GM18505 (cell line): ENCODE results near the gene ENTR1.
"Not testable (repeated sequence)": the region's sequence is repeated elsewhere in the genome, so short reads cannot be mapped to it uniquely, and the experiment has no call there.

ENCODE experiments used
- ATAC-seq: cut with Tn5 transposase; IDR thresholded peaks from one replicate; pipeline ENCODE4 v1.9.1; 2021; ENCODE audit not compliant: unreplicated experiment
- POLR2A ChIP-seq: IDR thresholded peaks from 4 replicates; pipeline ENCODE4 v1.6.1; 2011; ENCODE audit warnings: borderline replicate concordance; ENCODE audit not compliant: insufficient read depth, insufficient read length; ENCODE audit errors: extremely low read depth

Gene ENTR1

DNA sequence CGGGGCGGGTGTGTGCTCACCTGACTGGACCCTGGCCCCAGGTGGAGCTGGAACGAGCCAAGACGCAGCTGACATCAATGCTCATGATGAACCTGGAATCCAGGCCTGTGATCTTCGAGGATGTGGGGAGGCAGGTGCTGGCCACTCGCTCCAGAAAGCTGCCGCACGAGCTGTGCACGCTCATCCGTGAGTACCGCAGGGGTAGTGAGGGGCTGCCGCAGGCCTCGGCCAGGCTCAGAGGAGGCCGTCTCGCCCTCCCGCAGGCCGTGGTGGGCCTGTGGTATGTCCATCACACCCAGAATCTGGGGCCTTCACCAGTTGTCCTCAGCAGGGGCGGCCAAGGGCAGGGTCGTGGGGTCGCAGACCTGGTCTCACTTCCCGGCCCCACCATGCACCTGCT, 11.4 kb upstream of the ENTR1 start:
- no peak for ATAC-seq

DNA sequence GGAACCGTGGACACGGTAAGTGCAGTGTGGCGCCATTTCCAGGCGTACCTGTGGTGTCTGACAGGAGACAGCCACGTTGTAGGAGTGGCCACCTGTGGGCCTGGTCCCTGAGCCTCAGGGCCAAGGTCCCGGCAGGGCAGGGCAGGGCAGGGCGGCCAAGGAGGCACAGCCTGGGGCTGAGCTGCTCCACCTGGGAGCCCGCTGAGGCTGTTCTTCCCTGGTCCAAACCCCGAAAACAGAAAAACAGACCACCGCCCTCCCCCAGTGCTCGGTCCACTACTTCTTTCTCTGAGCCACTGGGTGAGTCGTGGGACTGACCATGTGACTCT, 8.6 kb upstream of the ENTR1 start:
- ATAC-seq: no peak
- no peak for TF ChIP-seq POLR2A

More for the DNA sequence above, 11.4 kb upstream of the ENTR1 start:
- TF ChIP-seq POLR2A: no peak

DNA sequence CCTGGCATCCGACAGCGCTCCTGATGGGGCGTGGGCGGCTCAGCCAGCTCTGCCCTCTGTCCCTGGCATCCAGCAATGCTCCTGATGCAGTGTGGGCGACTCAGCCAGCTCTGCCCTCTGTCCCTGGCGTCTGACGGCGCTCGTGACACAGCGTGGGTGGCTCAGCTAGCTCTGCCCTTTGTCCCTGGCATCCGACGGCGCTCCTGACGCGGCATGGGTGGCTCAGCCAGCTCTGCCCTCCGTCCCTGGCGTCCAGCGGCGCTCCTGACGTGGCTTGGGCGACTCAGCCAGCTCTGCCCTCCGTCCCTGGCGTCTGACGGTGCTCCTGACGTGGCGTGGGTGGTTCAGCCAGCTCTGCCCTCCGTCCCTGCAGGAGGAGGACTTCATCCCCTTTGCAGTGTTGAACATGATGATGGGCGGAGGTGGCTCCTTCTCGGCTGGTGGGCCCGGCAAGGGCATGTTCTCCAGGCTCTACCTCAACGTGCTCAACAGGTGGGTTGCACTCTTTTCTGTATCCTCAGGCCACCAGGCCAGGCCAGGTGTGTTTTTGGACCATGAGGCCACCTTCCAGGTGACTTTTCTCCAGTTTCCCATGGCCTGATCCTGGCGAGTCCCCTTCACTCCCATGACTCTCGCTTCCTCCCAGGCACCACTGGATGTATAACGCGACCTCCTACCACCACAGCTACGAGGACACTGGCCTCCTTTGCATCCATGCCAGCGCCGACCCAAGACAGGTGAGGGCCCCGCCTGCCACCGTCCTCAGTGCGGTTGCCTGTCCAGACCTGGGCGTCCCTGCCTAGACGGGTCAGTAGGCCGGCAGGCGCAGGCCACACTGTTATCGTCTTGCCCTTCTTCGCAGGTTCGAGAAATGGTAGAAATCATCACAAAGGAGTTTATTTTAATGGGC, 8.0 kb upstream of the ENTR1 start:
- no peak for TF ChIP-seq POLR2A
- ATAC-seq: no peak

DNA sequence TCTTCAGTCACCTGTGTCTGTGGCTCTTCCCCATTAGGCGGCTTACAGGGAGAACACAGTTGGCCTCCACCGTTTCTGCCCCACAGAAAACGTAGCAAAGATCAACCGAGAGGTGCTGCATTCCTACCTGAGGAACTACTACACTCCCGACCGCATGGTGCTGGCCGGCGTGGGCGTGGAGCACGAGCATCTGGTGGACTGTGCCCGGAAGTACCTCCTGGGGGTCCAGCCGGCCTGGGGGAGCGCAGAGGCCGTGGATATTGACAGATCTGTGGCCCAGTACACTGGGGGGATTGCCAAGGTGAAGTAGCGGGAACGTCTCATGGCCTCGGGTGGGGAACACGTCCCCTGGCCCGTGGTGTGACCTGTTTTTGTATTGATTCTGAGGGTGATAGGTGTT, 6.5 kb upstream of the ENTR1 start:
- no peak for TF ChIP-seq POLR2A
- ATAC-seq: no peak

DNA sequence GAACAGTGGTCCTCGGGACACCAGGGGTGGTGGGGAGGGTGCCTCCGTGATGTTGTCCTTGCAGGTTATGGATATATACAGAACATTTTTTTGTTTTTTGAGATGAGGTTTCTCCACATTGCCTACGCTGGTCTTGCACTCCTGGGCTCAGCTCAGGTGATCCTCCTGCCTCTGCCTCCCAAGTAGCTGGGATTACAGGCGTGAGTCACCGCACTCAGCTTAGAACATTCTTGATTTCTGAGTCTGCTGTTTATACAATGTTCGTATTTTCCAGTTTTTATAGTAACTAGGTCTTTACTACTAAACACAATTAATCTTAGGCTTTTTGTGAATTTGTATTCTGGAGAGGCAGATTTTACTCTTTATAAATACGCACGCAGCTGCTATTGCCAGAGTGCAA, 6.0 kb upstream of the ENTR1 start:
- no peak for TF ChIP-seq POLR2A
- no peak for ATAC-seq

DNA sequence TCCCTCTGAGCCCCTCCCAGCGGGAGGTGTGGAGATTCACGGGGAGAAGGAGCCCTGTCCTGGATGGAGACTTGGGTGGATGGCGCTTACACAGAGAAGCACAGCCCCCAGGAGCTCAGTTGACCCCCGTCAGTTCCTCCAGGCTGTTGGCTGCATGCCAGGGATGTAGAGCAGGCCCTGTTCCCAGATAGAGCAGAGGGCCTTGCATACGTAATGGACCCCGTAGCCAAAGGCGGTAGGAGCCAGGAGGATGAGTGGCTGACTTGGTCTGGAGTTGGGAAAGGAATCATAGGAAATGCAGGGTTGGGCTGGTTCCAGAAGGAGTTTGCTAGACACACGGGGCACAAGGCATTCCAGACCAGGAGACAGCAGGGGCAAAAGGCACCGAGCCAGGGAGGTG, 2.5 kb upstream of the ENTR1 start:
- ATAC-seq: no peak
- TF ChIP-seq POLR2A: no peak

DNA sequence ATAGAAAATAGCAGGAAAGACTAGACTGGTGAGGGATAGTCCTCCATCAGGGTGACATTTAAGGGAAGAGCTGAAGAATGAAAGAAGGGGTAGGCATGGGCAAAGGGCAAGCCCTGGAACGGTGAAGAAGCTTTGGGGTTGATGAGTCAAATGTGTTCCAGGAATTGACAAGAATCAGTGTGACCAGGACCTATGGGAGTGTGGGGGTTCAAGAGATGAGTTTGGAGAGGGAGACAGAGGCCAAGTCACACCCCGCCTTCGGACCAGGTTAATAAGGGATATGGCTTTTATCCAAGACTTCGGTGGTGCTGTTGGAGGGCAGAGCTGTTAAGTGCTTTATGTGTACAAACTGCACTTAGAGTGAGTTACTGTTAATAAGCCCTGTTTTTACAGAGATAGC, 964 bp upstream of the ENTR1 start:
- TF ChIP-seq POLR2A: no peak
- ATAC-seq: no peak

DNA sequence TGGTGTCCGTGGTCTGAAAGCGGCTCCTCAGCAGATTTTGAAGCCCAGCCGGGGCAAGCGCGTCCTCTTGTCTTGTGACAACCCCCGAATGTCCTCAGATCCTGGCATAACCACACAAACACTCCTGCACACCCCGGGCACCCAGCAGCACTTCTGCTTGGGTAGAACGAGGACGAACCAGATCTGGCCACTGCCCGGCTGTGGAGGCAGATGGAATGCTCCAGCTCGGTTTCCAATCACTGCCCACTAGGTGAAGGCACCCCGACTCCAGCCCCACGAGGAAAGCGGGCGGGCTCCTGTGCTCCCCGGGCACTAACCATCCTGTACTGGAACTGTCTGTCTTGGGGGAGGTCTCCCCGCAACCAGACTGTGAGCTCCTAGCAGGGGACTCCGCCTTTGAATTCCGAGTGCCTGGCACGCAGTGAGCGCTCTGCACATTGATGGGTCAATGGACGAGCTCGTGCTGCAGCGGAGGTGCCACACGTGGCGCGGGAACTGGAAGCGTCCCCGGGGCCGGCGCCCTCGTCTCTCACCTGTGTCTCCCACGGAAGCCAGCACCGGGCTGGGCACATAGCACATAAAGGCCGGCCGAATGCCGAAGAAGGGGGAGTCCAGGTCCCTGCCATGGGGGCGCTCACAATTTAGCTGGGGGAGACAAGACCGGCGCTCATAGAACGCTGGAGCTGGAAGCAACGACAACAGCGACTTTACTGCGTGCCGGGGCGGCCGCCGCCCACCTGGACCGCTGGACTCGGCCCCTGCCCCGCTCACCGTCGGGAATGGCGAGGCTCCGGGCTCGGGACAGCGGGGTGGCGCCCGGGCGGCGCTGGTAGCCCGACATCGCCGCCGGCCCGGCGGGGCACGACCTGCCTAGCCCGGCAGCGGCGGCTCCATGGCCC, 608 bp downstream of the ENTR1 start:
- peak; percentile 10 for ATAC-seq
- TF ChIP-seq POLR2A: peak; percentile 39

DNA sequence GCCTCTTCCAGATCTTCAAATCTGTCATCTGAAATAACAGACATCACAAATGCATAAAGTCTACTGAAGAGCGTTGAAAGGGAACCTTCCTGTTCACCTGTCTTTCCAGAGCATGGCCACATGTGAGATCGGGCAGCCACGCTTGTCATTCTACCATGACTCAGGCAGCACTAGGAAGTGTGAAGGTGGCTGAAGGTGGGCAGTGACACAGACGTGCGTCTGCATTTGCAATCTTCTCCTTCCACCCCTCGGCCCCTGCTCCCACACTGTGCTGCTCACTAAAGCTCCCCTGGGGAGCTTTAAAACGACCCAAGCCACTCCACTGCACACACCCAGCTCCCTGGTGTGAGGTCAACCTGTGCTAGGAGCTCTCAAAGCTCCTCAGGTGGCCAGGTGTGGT, 2.5 kb downstream of the ENTR1 start:
- TF ChIP-seq POLR2A: no peak
- ATAC-seq: no peak

DNA sequence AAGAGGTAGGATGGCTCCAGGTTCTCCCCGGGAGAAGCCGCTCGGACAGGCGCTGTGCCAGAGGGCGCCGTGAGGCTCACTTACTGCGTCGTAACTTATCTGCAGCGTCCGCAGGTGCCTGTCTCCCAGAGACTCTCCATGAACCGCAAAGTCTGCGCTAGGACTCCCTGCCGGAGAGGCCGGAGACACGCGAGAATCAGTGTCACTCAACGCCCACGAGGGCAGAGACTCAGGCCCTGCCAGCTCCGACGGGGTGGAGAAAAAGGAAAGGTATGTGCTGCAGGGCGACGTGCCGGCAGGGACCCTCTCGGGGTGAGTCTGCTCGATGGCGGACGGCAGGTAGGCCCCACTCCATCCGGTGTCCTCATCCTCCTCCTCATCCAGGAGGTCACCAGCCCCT, 3.4 kb downstream of the ENTR1 start:
- ATAC-seq: not testable (repeated sequence)

DNA sequence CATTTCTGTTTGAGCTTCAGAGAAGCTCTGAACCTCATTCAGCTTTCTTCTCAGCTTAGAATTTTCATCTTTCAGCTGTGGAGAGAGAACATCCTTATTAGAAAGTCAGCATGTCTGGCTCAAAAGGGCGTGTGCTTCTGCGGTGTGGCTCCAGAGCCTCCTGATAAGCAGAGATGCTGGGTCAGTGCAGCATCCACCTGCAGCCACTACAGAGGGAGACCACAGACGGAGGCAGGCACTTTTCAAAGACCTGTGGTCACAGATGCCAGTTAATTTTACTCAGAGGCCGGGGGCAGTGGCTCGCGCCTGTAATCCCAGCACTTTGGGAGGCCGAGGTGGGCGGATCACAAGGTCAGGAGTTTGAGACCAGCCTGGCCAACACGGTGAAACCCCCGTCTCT, 4.5 kb downstream of the ENTR1 start:
- ATAC-seq: not testable (repeated sequence)

DNA sequence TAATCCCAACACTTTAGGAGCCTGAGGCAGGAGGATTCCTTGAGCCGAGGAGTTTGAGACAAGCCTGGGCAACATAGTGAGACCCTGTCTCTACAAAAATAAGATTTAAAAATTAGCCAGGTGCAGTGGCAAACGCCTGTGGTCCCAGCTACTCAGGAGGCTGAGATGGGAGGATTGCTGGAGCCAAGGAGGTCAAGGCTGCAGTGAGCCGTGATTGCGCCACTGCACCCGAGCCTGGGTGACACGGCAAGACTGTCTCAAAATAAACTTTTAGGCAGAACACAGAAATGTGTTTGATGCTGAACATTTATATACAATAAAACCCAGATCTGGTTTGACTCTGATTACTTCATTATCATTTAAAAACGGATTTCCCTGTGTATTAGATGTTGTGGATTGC, 4.9 kb downstream of the ENTR1 start:
- no peak for TF ChIP-seq POLR2A
- ATAC-seq: no peak

DNA sequence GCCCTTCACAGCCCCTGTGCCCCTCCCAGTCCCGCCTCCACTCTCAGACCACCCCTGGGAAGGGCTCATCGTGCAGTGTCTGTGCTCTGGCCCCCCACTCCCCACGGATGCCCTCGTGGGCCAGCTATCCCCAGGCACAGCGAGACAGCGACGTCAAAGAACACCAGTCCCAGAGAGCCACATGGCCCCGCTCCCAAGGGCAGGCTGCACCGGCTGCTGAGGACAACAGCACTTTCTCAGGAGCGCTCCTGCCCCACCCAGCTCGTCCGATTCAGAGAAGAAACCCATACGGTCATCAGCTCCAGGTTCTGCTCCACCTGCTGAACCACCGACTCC, 5.6 kb downstream of the ENTR1 start:
- TF ChIP-seq POLR2A: no peak
- no peak for ATAC-seq
